Pancreas (tissue), 10 donors: ENCODE data around the gene GAB4. TPM values are rescaled to one million over a fixed set of nuclear protein-coding genes. Genes with fewer than 3 reads are reported as not detected.

ENCODE experiments used
- ATAC-seq, 4 donors: fragments of 200-7000 bp; cut with Tn5 transposase; one replicate each; pipeline versions ENCODE4 v1.8.0 to v1.9.1; 2020; ENCODE audit warnings: mild to moderate bottlenecking in 4 of 4, moderate library complexity in 4 of 4
- DNase-seq, 6 donors: peaks; one replicate each; pipeline ENCODE4 v3.0.0-alpha.2; 2020
- FAIRE-seq: peaks from 2 replicates; lab custom pipeline; 2012; peaks lifted over from hg19 to GRCh38; lab: Jason Lieb, UNC
- H3K27ac ChIP-seq, 4 donors: fragments of 200-600 bp; sonication (generic); 1 replicate in 3 of 4; 2 replicates in 1 of 4; pipeline versions ENCODE4 v1.5.0 to v1.8.0; 2020
- H3K27me3 ChIP-seq, 4 donors: fragments of 200-600 bp; one replicate each; pipeline ENCODE4 v1.8.0; 2021
- H3K36me3 ChIP-seq, 3 donors: fragments of 200-600 bp; sonication (generic) in 1 of 3; one replicate each; pipeline versions ENCODE4 v1.5.0 to v1.8.0; 2020 to 2021
- H3K4me1 ChIP-seq, 3 donors: fragments of 200-600 bp; one replicate each; pipeline ENCODE4 v1.8.0; 2021
- H3K4me3 ChIP-seq, 4 donors: fragments of 200-600 bp; sonication (generic) in 2 of 4; one replicate each; pipeline versions ENCODE4 v1.5.0 to v1.8.0; 2020 to 2021
- H3K9me3 ChIP-seq, 4 donors: fragments of 200-600 bp; one replicate each; pipeline ENCODE4 v1.8.0; 2021
- WGBS, 2 donors: extraction: QIAGEN DNeasy Blood & Tissue Kit; methylation state at CpG; one replicate each; pipeline ENCODE4 v1.1.7; 2013; 5-methylcytosine and 5-hydroxymethylcytosine counted together
- intact Hi-C, 3 donors: fragments of 100-400 bp; cut with DNase I; formaldehyde crosslinking; loops; one replicate each; pipeline versions ENCODE4 v1.11.1 to v1.14.2; 2022
- polyA plus RNA-seq, 2 donors: library from polyadenylated mRNA; stranded (reverse); fragments of 200-250 nt; gene quantifications; one replicate each; pipeline ENCODE4 v1.2.3, GENCODE V29; 2013
- total RNA-seq, 6 donors: library from RNA; stranded (reverse); fragmentation: NEBNext Ultra II Directional in 4 of 6; extraction: Animal tissue kit (Norgen Biotek cat#: 25700) in 4 of 6; gene quantifications; one replicate each; pipeline versions ENCODE4 v1.2.1 to v1.2.4, GENCODE V29; 2021 to 2023
- TF ChIP-seq, protein P1 (sequence below), 4 donors: fragments of 200-600 bp; sonication (generic) in 3 of 4; IDR thresholded peaks; one replicate each; pipeline versions ENCODE4 v1.5.0 to v1.8.0; 2021; ENCODE audit warnings: antibody characterized with exemption in 4 of 4
- donor health status: healthy with polysubstance abuse.
- donor health status: DM: no; HTN: no; CAD: no; lungs with moderate emphysema.
- donor health status: DM: no; HTN: no; CAD: no.
- donor health status: control.
- donor health status: control.
- donor health status: Bipolar disorder and iron deficiency.
- donor health status: DM: yes; HTN: yes; CAD: no.
- donor health status: DM: no; HTN: no; CAD: no.
- donor health status: DM: no; HTN: no; CAD: no.
- donor health status: DM: yes; HTN: yes; CAD: no.

Gene GAB4
- total and polyA plus RNA-seq, 8 donors: not detected

DNA sequence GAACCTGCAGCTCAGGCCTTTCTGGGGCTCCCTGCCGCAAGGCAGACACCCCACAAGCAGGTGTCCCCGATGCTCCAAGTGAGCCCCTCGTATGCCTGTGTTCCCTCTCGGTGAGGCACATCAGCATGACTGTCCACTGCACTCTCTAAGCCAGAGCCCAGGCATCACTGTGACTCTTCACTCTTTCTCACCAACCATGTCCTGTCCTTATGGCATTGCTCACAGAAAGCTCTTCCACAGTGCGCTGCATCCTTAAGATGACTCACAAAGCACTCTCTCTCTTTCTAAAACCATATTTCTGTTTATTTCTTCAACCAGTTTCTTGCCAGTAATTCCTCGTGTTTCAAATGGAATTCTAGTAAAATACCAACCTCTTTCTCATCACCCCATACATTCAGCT lies 18.1 kb downstream of the GAB4 start:
- no peak overlapping the region for H3K27ac ChIP-seq
- TF ChIP-seq, protein P1, sequence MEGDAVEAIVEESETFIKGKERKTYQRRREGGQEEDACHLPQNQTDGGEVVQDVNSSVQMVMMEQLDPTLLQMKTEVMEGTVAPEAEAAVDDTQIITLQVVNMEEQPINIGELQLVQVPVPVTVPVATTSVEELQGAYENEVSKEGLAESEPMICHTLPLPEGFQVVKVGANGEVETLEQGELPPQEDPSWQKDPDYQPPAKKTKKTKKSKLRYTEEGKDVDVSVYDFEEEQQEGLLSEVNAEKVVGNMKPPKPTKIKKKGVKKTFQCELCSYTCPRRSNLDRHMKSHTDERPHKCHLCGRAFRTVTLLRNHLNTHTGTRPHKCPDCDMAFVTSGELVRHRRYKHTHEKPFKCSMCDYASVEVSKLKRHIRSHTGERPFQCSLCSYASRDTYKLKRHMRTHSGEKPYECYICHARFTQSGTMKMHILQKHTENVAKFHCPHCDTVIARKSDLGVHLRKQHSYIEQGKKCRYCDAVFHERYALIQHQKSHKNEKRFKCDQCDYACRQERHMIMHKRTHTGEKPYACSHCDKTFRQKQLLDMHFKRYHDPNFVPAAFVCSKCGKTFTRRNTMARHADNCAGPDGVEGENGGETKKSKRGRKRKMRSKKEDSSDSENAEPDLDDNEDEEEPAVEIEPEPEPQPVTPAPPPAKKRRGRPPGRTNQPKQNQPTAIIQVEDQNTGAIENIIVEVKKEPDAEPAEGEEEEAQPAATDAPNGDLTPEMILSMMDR (IDR thresholded peaks at IDR 0.05): no peak
- H3K36me3 ChIP-seq: no peaks in the 10 kb centered on the region
- H3K27me3 ChIP-seq: no peaks in the 10 kb centered on the region
- no peak for FAIRE-seq
- no peak for DNase-seq
- no peak for ATAC-seq
- no peaks in the 10 kb centered on the region for H3K4me1 ChIP-seq
- no peaks in the 10 kb centered on the region for H3K9me3 ChIP-seq
- intact Hi-C loops: no loop called here
- no peak overlapping the region for H3K4me3 ChIP-seq
- WGBS, 2 donors: 55 to 75% methylated on average over 6 of the region's 6 CpGs

DNA sequence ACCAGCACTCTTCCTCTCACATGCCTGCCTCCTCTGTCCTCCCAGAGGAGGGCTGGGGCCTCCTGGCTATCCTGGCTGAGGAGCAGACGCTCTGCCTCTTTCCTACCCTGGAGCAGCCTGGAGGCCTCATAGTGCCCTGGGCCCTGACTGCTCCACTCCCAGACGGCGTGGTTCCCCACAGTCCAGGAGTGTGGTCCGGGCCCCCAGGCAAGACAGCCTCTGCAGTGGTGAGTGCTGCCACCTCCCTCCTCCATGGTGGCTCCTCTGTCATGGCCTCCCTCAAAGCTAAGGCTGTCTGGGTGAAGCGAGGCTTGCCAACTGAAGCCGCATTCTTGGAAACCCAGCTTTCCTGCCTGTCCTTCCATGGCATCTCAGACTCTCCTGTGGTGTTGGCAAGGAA lies 19.8 kb downstream of the GAB4 start:
- TF ChIP-seq, protein P1 (IDR thresholded peaks at IDR 0.05): no peak
- Histone ChIP-seq H3K4me1 (no peaks in the 10 kb centered on the region), H3K36me3 (no peaks in the 10 kb centered on the region), H3K27me3 (no peaks in the 10 kb centered on the region), H3K4me3 (no peak overlapping the region), H3K27ac (no peak overlapping the region), H3K9me3 (no peaks in the 10 kb centered on the region)
- intact Hi-C loops: no loop called here
- ATAC-seq: no peak
- FAIRE-seq: no peak
- WGBS, 2 donors: 64 to 73% methylated on average over 6 of the region's 6 CpGs
- DNase-seq: no peak

DNA sequence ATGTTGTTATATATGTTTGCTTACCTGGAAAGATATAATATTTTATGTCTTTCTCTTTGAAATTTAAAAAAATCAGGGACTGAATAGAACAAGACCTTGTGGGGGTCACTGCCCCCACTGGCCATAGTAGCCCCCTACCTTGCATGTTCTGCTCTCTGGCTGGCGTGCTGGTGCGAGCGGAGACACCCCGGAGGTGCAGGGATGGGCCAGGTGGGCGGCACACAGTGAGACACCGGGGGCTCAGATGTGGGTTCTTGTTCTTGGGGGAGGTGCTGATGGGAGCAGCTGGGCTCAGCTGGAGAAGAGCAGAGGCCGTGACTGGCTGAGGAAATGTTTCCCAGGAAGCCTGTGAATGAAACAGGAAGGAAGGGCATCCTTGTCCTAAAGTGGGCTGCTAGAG lies 20.2 kb downstream of the GAB4 start:
- FAIRE-seq (no peak), ATAC-seq (no peak), DNase-seq (no peak)
- 72 to 75% methylated on average over 7 of the region's 7 CpGs for WGBS, 2 donors
- H3K9me3 ChIP-seq: no peaks in the 10 kb centered on the region
- no peaks in the 10 kb centered on the region for H3K27me3 ChIP-seq
- intact Hi-C loops: no loop called here
- H3K36me3 ChIP-seq: no peaks in the 10 kb centered on the region
- no peaks in the 10 kb centered on the region for H3K4me1 ChIP-seq
- TF ChIP-seq, protein P1 (IDR thresholded peaks at IDR 0.05): no peak
- H3K4me3 ChIP-seq: no peak overlapping the region
- H3K27ac ChIP-seq: no peak overlapping the region

DNA sequence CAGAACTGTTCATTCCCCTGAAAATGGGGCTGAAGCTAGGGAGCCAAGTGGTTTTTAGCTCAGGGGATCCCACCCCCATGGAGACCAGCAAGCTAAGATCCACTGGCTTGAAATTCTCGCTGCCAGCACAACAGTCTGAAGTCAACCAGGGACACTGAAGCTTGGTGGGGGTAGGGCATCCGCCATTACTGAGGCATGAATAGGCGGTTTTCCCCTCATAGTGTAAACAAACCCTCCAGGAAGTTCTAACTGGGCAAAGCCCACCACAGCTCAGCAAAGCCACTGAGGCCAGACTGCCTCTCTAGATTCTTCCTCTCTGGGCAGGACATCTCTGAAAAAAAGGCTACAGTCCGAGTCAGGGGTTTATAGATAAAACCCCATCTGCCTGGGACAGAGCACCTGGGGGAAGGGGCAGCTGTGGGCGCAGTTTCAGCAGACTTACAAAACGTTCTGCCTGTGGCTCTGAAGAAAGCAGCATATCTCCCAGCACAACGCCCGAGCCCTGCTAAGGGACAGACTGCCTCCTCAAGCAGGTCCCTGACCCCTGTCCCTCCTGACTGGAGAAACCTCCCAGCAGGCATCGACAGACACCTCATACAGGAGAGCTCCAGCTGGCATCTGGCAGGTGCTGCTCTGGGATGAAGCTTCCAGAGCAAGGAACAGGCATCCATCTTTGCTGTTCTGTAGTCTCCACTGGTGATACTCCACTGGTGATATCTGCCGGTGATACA lies 32.7 kb downstream of the GAB4 start:
- FAIRE-seq: no peak
- Histone ChIP-seq H3K27ac (no peak overlapping the region), H3K4me1 (no peaks in the 10 kb centered on the region), H3K4me3 (no peak overlapping the region), H3K36me3 (no peaks in the 10 kb centered on the region), H3K9me3 (no peaks in the 10 kb centered on the region), H3K27me3 (no peaks in the 10 kb centered on the region)
- TF ChIP-seq, protein P1 (IDR thresholded peaks at IDR 0.05): no peak
- WGBS, 2 donors: 42 to 44% methylated on average over 10 of the region's 10 CpGs
- no peak for DNase-seq
- no peak for ATAC-seq
- intact Hi-C loops: no loop called here

DNA sequence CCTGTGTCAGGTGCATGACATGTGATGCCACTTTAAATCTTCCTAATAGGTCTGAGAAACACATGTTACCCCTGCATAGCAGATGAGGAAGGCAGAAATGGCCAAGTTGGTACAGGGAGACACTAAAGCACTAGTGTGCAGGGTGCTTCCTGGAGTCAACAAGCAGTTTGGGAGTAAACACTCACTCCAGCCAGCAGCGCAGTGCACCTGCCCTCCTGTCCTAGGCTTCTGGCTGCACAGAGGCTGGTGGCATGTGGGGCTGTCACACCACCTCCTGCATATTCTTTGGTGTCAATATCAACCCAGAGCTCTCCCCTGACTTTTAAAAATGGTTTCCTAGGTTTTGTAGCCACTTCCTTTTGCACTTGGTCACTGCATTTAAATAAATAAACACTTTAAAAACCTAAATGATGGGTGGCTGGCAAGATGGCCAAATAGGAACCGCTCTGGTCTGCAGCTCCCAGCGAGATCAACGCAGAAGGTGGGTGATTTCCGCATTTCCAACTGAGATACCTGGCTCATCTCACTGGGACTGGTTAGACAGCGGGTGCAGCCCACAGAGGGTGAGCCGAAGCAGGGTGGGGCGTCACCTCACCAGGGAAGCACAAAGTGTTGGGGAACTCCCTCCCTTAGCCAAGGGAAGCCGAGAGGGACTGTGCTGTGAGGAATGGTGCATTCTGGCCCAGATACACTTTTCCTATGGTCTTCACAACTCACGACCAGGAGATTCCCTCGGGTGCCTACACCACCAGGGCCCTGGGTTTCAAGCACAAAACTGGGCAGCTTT lies 33.5 kb downstream of the GAB4 start:
- Histone ChIP-seq H3K27ac (no peak overlapping the region), H3K4me1 (no peaks in the 10 kb centered on the region), H3K27me3 (no peaks in the 10 kb centered on the region), H3K4me3 (no peak overlapping the region), H3K9me3 (no peaks in the 10 kb centered on the region), H3K36me3 (no peaks in the 10 kb centered on the region)
- ATAC-seq: no peak
- intact Hi-C loops: no loop called here
- no peak for DNase-seq
- TF ChIP-seq, protein P1 (IDR thresholded peaks at IDR 0.05): no peak
- FAIRE-seq: no peak
- whole genome bisulfite sequencing, 2 donors: 53 to 54% methylated on average over 11 of the region's 11 CpGs
